H1 (cell line): ENCODE measurements around the gene CADPS.

Source experiments
- CTCF ChIP-seq, 3 experiments: IDR thresholded peaks; 1 replicate in 2 of 3; 2 replicates in 1 of 3; pipeline versions ENCODE4 v1.5.1 to v1.6.1; 2011; ENCODE audit warnings: low read length in 3 of 3, mild to moderate bottlenecking in 3 of 3, inconsistent platforms in 2 of 3, low read depth in 1 of 3, moderate library complexity in 1 of 3; ENCODE audit not compliant: insufficient read depth in 1 of 3; ENCODE audit errors: control extremely low read depth in 1 of 3
- EZH2 ChIP-seq: fragments of 200-600 bp; sonication (generic); IDR thresholded peaks from 2 replicates; pipeline ENCODE4 v1.7.1; 2012; ENCODE audit warnings: low read depth, mild to moderate bottlenecking, moderate library complexity, low read length, inconsistent platforms; ENCODE audit not compliant: severe bottlenecking
- NRF1 ChIP-seq: IDR thresholded peaks from 2 replicates; pipeline ENCODE4 v1.6.1; 2011; ENCODE audit warnings: mild to moderate bottlenecking, low read depth, low read length, improper control_type of control experiment
- RAD21 ChIP-seq, 2 experiments: IDR thresholded peaks in 1 of 2; conservative IDR thresholded peaks in 1 of 2; 2 replicates each; pipeline ENCODE4 v1.6.1; 2011; ENCODE audit warnings: low read depth in 2 of 2, low read length in 2 of 2, improper control_type of control experiment in 1 of 2, inconsistent platforms in 1 of 2, mild to moderate bottlenecking in 1 of 2, moderate library complexity in 1 of 2
- TAF1 ChIP-seq: IDR thresholded peaks from 2 replicates; pipeline ENCODE4 v1.6.1; 2011; ENCODE audit warnings: mild to moderate bottlenecking, low read depth, low read length
- TAF7 ChIP-seq: optimal IDR thresholded peaks from 2 replicates; pipeline ENCODE3; 2011; ENCODE audit warnings: low read depth, mild to moderate bottlenecking, inconsistent platforms, low read length, moderate library complexity, borderline replicate concordance
- TBP ChIP-seq: IDR thresholded peaks from 2 replicates; pipeline ENCODE4 v1.6.1; 2011; ENCODE audit warnings: low read depth, low read length, improper control_type of control experiment

DNA sequence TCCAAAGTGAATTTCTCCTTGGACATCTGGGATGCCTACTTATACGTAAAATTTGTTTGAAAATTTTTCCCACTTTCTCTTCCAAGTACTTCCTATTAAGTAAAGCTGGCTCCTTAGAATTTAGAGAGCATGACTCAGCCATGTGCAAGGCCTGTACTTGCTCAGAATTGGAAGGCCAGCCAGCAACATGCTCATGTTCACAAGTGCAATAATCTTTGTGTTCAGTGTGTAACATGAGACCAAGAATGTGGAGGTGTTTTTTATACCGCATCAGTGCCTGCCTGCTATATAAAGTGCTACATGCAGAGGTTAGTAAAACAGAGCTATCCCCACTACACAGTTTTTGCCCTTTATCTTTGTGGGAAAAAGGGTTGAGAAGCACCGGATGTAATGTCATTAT, 349.9 kb downstream of the CADPS start:
- TF ChIP-seq CTCF (IDR thresholded peaks at IDR 0.05; ENCODE audit: control extremely low read depth in 1 of 3, insufficient read depth in 1 of 3, low read depth in 1 of 3, low read length in 3 of 3) (no peak), TAF1 (no peak), TAF7 (no peak), RAD21 (IDR thresholded peaks at IDR 0.05 in 1 of 2, conservative IDR thresholded peaks at IDR 0.05 in 1 of 2; ENCODE audit: low read depth in 2 of 2, low read length in 2 of 2) (no peak), EZH2 (no peak), TBP (no peak), NRF1 (no peak)
